ENCODE measurements around the gene CDK14.

CDK14 gene

DNA sequence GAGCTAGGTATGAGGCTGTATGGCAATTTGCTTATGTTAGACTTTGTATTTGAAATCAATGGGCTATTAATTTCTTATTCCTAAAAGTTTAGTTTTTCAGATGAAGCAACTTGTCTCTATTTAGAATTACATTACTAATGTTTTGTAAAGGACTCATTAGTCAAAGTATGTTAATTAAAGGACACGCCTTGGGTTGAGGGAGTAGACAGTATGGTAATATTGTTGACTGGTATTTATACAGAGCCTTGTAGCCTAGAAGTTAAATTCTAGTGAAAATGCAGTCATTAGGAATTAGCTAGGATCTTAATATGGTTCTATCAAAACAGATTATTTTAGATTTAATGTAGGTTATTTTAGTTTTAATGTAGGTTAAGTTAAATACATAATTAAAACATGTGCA, 6.2 kb downstream of the CDK14 start:
- H3K4me2 ChIP-seq (ENCODE audit: low read depth, low read length, poor library complexity, severe bottlenecking) = no peak overlapping the region
- no peaks in the 10 kb centered on the region for H4K20me1 ChIP-seq (ENCODE audit: insufficient read depth, low read length, poor library complexity, severe bottlenecking)
- no peaks in the 10 kb centered on the region for H3K27me3 ChIP-seq (ENCODE audit: insufficient read depth, low read length, poor library complexity, severe bottlenecking)
- H3K4me1 ChIP-seq (ENCODE audit: insufficient read depth, low read length, poor library complexity, severe bottlenecking) = no peaks in the 10 kb centered on the region
- H3K9me2 ChIP-seq (replicated peaks; ENCODE audit: low read depth, low read length) = no peaks in the 10 kb centered on the region
- no peak overlapping the region for H3K4me3 ChIP-seq (ENCODE audit: low read length, poor library complexity, severe bottlenecking)
- no peaks in the 10 kb centered on the region for H3F3A ChIP-seq (ENCODE audit: low read depth)
- H3K79me2 ChIP-seq (ENCODE audit: insufficient read depth, low read length) = no peaks in the 10 kb centered on the region
- H3K36me3 ChIP-seq (ENCODE audit: insufficient read depth, low read length) = no peaks in the 10 kb centered on the region
- H2AFZ ChIP-seq (ENCODE audit: low read length) = no peak overlapping the region
- H3K9me3 ChIP-seq (ENCODE audit: insufficient read depth, low read depth, low read length) = no peaks in the 10 kb centered on the region
- no peak for TF ChIP-seq EZH2phosphoT487 (IDR thresholded peaks at IDR 0.05; ENCODE audit: borderline replicate concordance)
- TF ChIP-seq, protein P1, sequence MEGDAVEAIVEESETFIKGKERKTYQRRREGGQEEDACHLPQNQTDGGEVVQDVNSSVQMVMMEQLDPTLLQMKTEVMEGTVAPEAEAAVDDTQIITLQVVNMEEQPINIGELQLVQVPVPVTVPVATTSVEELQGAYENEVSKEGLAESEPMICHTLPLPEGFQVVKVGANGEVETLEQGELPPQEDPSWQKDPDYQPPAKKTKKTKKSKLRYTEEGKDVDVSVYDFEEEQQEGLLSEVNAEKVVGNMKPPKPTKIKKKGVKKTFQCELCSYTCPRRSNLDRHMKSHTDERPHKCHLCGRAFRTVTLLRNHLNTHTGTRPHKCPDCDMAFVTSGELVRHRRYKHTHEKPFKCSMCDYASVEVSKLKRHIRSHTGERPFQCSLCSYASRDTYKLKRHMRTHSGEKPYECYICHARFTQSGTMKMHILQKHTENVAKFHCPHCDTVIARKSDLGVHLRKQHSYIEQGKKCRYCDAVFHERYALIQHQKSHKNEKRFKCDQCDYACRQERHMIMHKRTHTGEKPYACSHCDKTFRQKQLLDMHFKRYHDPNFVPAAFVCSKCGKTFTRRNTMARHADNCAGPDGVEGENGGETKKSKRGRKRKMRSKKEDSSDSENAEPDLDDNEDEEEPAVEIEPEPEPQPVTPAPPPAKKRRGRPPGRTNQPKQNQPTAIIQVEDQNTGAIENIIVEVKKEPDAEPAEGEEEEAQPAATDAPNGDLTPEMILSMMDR (conservative IDR thresholded peaks at IDR 0.05; ENCODE audit: low read length) = no peak
- no peak overlapping the region for H3K9ac ChIP-seq (ENCODE audit: low read depth, low read length, poor library complexity, severe bottlenecking)

DNA sequence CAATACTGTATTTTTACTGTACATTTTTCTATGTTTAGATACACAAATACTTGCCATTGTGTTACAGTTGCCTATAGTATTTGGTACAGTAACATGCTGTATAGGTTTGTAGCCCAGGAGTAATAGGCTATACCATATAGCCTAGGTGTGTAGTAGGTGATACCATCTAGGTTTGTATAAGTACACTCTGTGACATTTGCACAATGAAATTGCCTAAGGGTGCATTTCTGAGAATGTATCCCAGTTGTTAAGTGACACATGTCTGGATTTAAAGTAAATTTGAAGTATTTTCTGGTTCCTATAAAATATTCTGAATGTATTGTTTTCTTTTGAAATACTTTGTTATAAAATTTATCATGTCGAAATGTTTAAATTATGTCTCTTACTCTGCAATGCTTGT, 7.2 kb downstream of the CDK14 start:
- Histone ChIP-seq H3K9me3 (ENCODE audit: insufficient read depth, low read depth, low read length) (no peaks in the 10 kb centered on the region), H3K79me2 (ENCODE audit: insufficient read depth, low read length) (no peaks in the 10 kb centered on the region), H2AFZ (ENCODE audit: low read length) (no peak overlapping the region), H3K9ac (ENCODE audit: low read depth, low read length, poor library complexity, severe bottlenecking) (no peak overlapping the region), H3K9me2 (replicated peaks; ENCODE audit: low read depth, low read length) (no peaks in the 10 kb centered on the region), H3K27me3 (ENCODE audit: insufficient read depth, low read length, poor library complexity, severe bottlenecking) (no peaks in the 10 kb centered on the region), H3K36me3 (ENCODE audit: insufficient read depth, low read length) (no peaks in the 10 kb centered on the region), H3K4me2 (ENCODE audit: low read depth, low read length, poor library complexity, severe bottlenecking) (no peak overlapping the region), H4K20me1 (ENCODE audit: insufficient read depth, low read length, poor library complexity, severe bottlenecking) (no peaks in the 10 kb centered on the region), H3F3A (ENCODE audit: low read depth) (no peaks in the 10 kb centered on the region), H3K4me1 (ENCODE audit: insufficient read depth, low read length, poor library complexity, severe bottlenecking) (no peaks in the 10 kb centered on the region), H3K4me3 (ENCODE audit: low read length, poor library complexity, severe bottlenecking) (no peak overlapping the region)
- TF ChIP-seq EZH2phosphoT487 (IDR thresholded peaks at IDR 0.05; ENCODE audit: borderline replicate concordance) = no peak
- TF ChIP-seq, protein P1 (conservative IDR thresholded peaks at IDR 0.05; ENCODE audit: low read length) = no peak

DNA sequence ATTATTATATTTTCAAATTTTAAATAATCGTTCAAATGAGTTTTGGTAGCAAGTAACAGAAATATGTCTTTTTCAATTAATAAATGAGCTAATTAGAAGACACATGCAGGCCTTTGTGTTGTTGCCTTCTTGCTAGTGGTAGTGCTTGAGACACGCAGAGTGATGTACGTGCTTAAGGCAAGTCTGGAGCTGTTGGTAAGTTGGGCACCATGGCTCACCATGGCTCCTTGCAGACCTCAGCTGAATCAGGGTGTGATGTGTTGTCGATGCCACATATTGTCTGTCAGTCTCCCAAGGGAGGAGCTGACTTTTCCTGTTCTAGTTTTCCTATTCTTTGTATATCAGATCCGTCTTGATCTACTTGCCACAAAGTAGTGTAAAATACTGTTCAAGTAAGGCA, 8.3 kb downstream of the CDK14 start:
- TF ChIP-seq, protein P1 (conservative IDR thresholded peaks at IDR 0.05; ENCODE audit: low read length) = no peak
- TF ChIP-seq EZH2phosphoT487 (IDR thresholded peaks at IDR 0.05; ENCODE audit: borderline replicate concordance) = no peak
- Histone ChIP-seq H3K4me3 (ENCODE audit: low read length, poor library complexity, severe bottlenecking) (no peak overlapping the region), H3K4me2 (ENCODE audit: low read depth, low read length, poor library complexity, severe bottlenecking) (no peak overlapping the region), H3K9me3 (ENCODE audit: insufficient read depth, low read depth, low read length) (no peaks in the 10 kb centered on the region), H4K20me1 (ENCODE audit: insufficient read depth, low read length, poor library complexity, severe bottlenecking) (no peaks in the 10 kb centered on the region), H3K36me3 (ENCODE audit: insufficient read depth, low read length) (no peaks in the 10 kb centered on the region), H3F3A (ENCODE audit: low read depth) (no peaks in the 10 kb centered on the region), H3K9me2 (replicated peaks; ENCODE audit: low read depth, low read length) (no peaks in the 10 kb centered on the region), H2AFZ (ENCODE audit: low read length) (no peak overlapping the region), H3K79me2 (ENCODE audit: insufficient read depth, low read length) (no peaks in the 10 kb centered on the region), H3K9ac (ENCODE audit: low read depth, low read length, poor library complexity, severe bottlenecking) (no peak overlapping the region), H3K27me3 (ENCODE audit: insufficient read depth, low read length, poor library complexity, severe bottlenecking) (no peaks in the 10 kb centered on the region), H3K4me1 (ENCODE audit: insufficient read depth, low read length, poor library complexity, severe bottlenecking) (no peaks in the 10 kb centered on the region)

Data from Loucy (cell line).